RKO (cell line): ENCODE results near the gene ZNF722.
"Not testable (repeated sequence)": the region's sequence is repeated elsewhere in the genome, so short reads cannot be mapped to it uniquely, and the experiment has no call there.

Experiments used
- DNase-seq: peaks from one replicate; pipeline ENCODE4 v3.0.0-alpha.2; 2016; ENCODE audit warnings: low spot score

The ZNF722 gene

DNA sequence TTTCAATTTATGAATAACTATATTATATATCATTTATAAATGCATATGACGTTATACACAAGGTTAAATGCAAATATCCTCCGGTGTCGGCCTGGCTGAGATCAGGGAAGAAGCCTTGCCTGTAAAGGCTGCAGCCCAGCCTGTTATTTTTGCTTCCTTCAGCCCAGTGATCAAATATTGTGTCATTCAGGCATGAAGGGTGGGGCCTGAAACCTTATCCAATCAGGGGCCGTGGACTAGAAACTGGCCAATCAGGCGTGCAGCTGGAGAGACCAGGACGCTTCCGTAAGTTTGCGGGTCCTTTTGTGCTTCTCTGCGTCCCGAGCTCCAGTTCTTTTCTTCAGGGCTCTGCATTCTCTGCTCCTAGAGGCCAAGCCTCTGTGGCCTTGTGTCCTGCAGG, at the start of gene ZNF722:
Gene ZNF722, plus strand, starts transcription at position 301 of the 400 bp plus-strand sequence. CDS start 113 bp downstream, outside the sequence.
- DNase-seq: no peak

DNA sequence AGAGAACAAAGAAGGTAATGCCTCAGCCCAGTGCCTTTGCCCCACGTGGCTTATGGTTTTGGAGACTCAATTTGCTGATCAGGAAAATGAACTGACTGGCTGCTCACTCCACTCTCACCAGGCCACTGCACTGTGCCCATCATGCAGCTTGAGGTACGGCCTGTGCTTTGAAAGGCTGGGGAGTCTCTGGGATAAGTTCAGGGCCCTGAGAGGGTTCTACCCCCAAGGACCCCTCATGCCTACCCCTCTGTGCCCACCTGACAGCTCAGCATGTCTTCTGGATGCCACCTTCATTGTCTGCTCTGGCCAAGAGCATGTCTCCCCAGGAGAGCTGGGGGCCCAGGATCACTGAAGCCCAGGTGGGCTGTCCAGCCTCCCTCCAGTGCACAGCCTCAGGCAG, 45.5 kb upstream of the ZNF722 start:
- DNase-seq: no peak

DNA sequence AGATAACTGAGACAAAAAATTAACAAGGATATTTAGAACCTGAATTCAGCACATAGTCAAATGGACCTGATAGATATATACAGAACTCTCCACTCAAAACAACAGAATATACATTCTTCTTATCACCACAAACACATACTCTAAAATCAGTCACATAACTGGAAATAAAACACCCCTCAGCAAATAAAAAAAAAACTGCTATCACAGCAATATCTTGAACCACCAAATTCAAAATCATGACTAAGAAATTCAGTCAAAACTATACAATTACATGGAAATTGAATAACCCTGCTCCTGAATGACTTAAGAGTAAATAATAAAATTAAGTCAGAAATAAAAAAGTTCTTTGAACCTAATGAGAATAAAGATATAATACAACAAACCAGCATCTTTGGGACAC, 30.0 kb upstream of the ZNF722 start:
- no peak for DNase-seq

DNA sequence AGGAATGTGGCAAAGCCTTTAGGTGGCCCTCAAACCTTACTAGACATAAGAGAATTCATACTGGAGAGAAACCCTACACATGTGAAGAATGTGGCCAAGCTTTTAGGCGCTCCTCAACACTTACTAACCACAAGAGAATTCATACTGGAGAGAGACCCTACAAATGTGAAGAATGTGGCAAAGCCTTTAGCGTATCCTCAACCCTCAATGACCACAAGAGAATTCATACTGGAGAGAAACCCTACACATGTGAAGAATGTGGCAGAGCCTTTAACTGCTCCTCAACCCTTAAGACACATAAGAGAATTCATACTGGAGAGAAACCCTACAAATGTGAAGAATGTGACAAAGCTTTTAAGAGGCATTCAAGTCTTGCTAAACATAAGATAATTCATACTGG, 16.8 kb downstream of the ZNF722 start:
- not testable (repeated sequence) for DNase-seq

DNA sequence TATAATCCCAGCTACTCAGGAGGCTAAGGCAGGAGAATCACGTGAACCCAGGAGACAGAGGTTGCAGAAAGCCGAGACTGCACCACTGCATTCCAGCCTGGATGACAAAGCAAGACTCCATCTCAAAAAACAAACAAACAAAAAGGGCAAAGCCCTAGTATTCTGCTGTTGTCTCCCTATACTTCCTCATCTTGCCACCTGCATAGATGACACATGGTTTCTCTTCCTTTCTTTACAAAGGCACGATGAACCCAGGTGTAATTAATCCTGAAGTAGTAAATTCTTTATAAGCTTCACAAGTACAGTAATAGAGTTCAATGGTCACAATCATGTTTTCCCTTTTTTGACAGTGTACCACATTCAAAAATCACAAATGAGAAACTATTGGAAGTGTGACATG, 36.7 kb downstream of the ZNF722 start:
- no peak for DNase-seq

DNA sequence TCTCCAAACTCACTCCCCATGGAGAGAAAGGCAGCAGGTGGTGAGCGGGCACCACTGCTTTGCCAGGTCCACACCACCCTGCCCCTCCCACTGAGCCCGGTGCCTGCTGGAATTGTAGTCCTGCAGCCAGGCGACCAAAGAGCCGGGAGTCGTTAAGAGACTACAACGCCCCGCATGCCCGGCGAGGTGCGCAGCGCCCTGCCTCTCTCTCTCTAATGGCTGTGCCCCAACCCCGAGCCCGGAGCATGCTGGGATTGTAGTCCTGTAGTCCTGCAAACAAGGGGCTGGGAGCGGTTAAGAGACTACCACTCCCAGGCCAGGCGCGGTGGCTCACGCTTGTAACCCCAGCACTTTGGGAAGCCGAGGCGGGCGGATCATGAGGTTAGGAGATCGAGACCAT, 38.4 kb downstream of the ZNF722 start:
- no peak for DNase-seq

DNA sequence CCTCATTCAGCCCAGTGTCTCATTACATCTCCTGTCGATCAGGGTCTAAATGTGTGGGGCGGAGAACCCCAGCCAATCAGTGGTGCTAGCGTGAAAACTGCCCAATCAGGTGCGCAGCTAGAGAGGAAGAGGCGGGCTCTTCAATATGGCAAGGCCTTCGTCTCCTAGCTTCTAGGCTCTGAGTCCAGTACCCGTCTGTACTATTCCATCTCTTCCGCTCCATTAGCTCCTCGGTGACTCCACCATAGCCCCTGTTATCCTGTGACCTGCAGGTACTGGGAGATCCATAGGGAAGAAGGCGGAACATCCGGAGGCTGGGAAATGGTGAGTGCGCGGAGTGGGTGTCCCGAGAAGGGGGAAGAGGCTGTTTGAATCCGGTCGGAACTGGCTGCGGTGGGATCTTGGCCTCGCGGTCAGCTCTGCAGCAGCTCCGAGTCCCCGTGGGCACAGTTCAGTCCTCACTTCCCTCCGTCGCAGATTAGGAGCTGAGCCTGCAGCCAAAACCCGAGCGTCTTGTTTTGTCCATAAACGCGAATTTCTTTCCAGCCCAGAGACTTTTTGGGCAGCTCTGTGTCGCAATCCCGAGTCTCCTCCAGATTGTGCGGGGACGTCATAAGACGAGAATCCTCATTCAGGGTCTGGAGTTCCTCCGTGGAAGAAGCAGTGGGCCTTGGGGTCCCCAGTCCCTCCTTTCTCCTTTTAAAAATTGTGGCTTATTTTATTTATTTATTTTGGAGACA, 46.8 kb downstream of the ZNF722 start, which contains the start of gene ZNF727:
Gene ZNF727, plus strand, starts transcription at position 134 of the 740 bp plus-strand sequence. Its CDS starts 188 bp downstream, at position 322.
- DNase-seq: no peak

DNA sequence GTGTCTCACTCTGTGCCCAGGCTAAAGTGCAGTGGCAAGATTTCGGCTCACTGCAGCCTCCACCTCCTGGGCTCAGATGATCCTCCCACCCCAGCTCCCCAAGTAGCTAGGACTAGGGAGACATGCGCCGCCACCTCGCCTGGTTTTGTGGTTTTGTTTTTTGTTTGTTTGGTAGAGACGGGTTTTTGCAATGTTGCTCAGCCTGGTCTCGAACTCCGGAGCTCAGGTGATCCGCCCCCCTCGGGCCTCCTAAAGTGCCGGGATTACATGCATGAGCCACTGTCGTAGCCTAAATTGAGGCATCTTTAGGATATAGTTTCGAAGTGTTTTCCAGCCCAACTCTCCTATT, 47.4 kb downstream of the ZNF722 start:
- DNase-seq: no peak
